MM.1S (cell line): ENCODE results near the gene SEPTIN3.

Source experiments
- CTCF ChIP-seq: fragments of 300-600 bp; sonication (generic); IDR thresholded peaks from 2 replicates; pipeline ENCODE4 v1.5.1; 2016; ENCODE audit warnings: antibody characterized with exemption, low read length, mixed read lengths
- EZH2 ChIP-seq: fragments of 300-600 bp; sonication (generic); optimal IDR thresholded peaks from 2 replicates; pipeline ENCODE3; 2017; ENCODE audit warnings: low read depth, mild to moderate bottlenecking, antibody characterized with exemption, low read length, mixed read lengths

GRCh38 chr22:41998361-41999261 lies 29.4 kb downstream of the SEPTIN3 start, which contains the start of gene WBP2NL:
- TF ChIP-seq CTCF (no peak), EZH2 (no peak)
